IMR-90 (cell line): ENCODE data around the gene RXFP2. TPM values are rescaled to one million over a fixed set of nuclear protein-coding genes. Genes with fewer than 3 reads are reported as not detected.

Experiments
- ATAC-seq: fragments of 200-7000 bp; cut with Tn5 transposase; 2 replicates; pipeline ENCODE4 v1.9.1; 2020; ENCODE audit warnings: low read depth, mild to moderate bottlenecking, moderate library complexity
- BruUV-seq: library from RNA; stranded (reverse); fragments of 400-500 nt; replicated peaks from 2 replicates; lab custom pipeline; 2021; lab: Mats Ljungman, UMichigan
- CTCF ChIA-PET: fragments of 300-600 bp; formaldehyde crosslinking; extraction: SDS; loops from one replicate; lab custom pipeline; 2021; ENCODE audit warnings: antibody characterized with exemption; lab: Yijun Ruan, JAX
- POLR2A ChIA-PET: fragments of 300-600 bp; sonication (Branson Sonifier 250); formaldehyde crosslinking; loops from one replicate; lab custom pipeline; 2022; ENCODE audit warnings: antibody characterized with exemption; ENCODE audit not compliant: unreplicated experiment; lab: Charles Lee
- DNase-seq: peaks from one replicate; pipeline ENCODE4 v3.0.0; 2013
- H2AFZ ChIP-seq: replicated peaks from 2 replicates; pipeline ENCODE3; 2013; ENCODE audit warnings: low read length, mild to moderate bottlenecking; ENCODE audit not compliant: poor library complexity
- H2AK5ac ChIP-seq: 2 replicates; pipeline ENCODE4 v1.6.1; 2013; ENCODE audit warnings: low read depth, low read length, inconsistent platforms
- H2AK9ac ChIP-seq: replicated peaks from 2 replicates; pipeline ENCODE3; 2013; ENCODE audit warnings: mild to moderate bottlenecking, low read depth, low read length, moderate library complexity; ENCODE audit not compliant: poor library complexity
- H2BK120ac ChIP-seq: 2 replicates; pipeline ENCODE4 v1.6.1; 2013; ENCODE audit warnings: low read depth, low read length, inconsistent platforms
- H2BK15ac ChIP-seq: 3 replicates; pipeline ENCODE4 v1.6.1; 2013; ENCODE audit warnings: low read depth, low read length, inconsistent platforms
- H2BK20ac ChIP-seq: 2 replicates; pipeline ENCODE4 v1.6.1; 2013; ENCODE audit warnings: low read depth, mild to moderate bottlenecking, inconsistent platforms, low read length, moderate library complexity
- H2BK5ac ChIP-seq: 2 replicates; pipeline ENCODE4 v1.6.1; 2013; ENCODE audit warnings: mild to moderate bottlenecking, low read depth, low read length, inconsistent platforms; ENCODE audit not compliant: poor library complexity, severe bottlenecking
- H3K14ac ChIP-seq: replicated peaks from 2 replicates; pipeline ENCODE4 v1.6.1; 2013; ENCODE audit warnings: low read depth, low read length, inconsistent platforms
- H3K18ac ChIP-seq: 2 replicates; pipeline ENCODE4 v1.6.1; 2013; ENCODE audit warnings: low read depth, low read length, control low read depth
- H3K23ac ChIP-seq: 2 replicates; pipeline ENCODE4 v1.6.1; 2013; ENCODE audit warnings: low read depth, low read length, inconsistent platforms
- H3K27ac ChIP-seq: 2 replicates; pipeline ENCODE4 v1.5.1; 2013; ENCODE audit warnings: mild to moderate bottlenecking, control low read depth, low read length; ENCODE audit not compliant: insufficient read depth
- H3K27me3 ChIP-seq: 2 replicates; pipeline ENCODE4 v1.6.1; 2013; ENCODE audit warnings: low read length; ENCODE audit not compliant: control insufficient read depth, insufficient read depth
- H3K36me3 ChIP-seq: 2 replicates; pipeline ENCODE4 v1.6.1; 2013; ENCODE audit warnings: low read length, mixed read lengths; ENCODE audit not compliant: control insufficient read depth, insufficient read depth
- H3K4ac ChIP-seq: 2 replicates; pipeline ENCODE4 v1.6.1; 2013; ENCODE audit warnings: low read depth, low read length, inconsistent platforms
- H3K4me1 ChIP-seq: 2 replicates; pipeline ENCODE4 v1.6.1; 2013; ENCODE audit warnings: low read length, mixed read lengths; ENCODE audit not compliant: control insufficient read depth, insufficient read depth
- H3K4me2 ChIP-seq: 2 replicates; pipeline ENCODE4 v1.6.1; 2013; ENCODE audit warnings: low read depth, mild to moderate bottlenecking, control low read depth, low read length, moderate library complexity
- H3K4me3 ChIP-seq: 2 replicates; pipeline ENCODE4 v1.5.1; 2013; ENCODE audit warnings: low read depth, mild to moderate bottlenecking, control low read depth, low read length, moderate library complexity; ENCODE audit not compliant: insufficient read depth
- H3K56ac ChIP-seq: 2 replicates; pipeline ENCODE4 v1.6.1; 2013; ENCODE audit warnings: low read length, inconsistent platforms; ENCODE audit not compliant: insufficient read depth; ENCODE audit errors: extremely low read depth
- H3K79me1 ChIP-seq, 2 experiments: 2 replicates each; pipeline ENCODE4 v1.6.1; 2013; ENCODE audit warnings: low read length in 2 of 2, inconsistent platforms in 1 of 2, low read depth in 1 of 2
- H3K9ac ChIP-seq: 2 replicates; pipeline ENCODE4 v1.6.1; 2013; ENCODE audit warnings: low read depth, low read length, control low read depth
- H3K9me1 ChIP-seq: 2 replicates; pipeline ENCODE4 v1.6.1; 2013; ENCODE audit warnings: low read length, inconsistent platforms; ENCODE audit not compliant: insufficient read depth
- H3K9me3 ChIP-seq: 2 replicates; pipeline ENCODE4 v1.6.1; 2013; ENCODE audit warnings: low read length; ENCODE audit not compliant: control insufficient read depth, insufficient read depth
- H4K20me1 ChIP-seq: 2 replicates; pipeline ENCODE4 v1.6.1; 2013; ENCODE audit warnings: low read length, inconsistent platforms; ENCODE audit not compliant: insufficient read depth
- H4K5ac ChIP-seq: 2 replicates; pipeline ENCODE4 v1.6.1; 2013; ENCODE audit warnings: mild to moderate bottlenecking, low read depth, low read length, control low read depth
- H4K8ac ChIP-seq, 2 experiments: 2 replicates each; pipeline ENCODE4 v1.6.1; 2013; ENCODE audit warnings: low read depth in 2 of 2, low read length in 2 of 2, control low read depth in 1 of 2, inconsistent platforms in 1 of 2
- H4K91ac ChIP-seq: 2 replicates; pipeline ENCODE4 v1.6.1; 2013; ENCODE audit warnings: low read depth, low read length, inconsistent platforms; ENCODE audit not compliant: insufficient read depth
- BHLHE40 ChIP-seq: fragments of 150-350 bp; IDR thresholded peaks from 2 replicates; pipeline ENCODE4 v1.6.1; 2016; ENCODE audit warnings: mild to moderate bottlenecking, low read depth, low read length
- SMC3 ChIP-seq: fragments of 150-350 bp; IDR thresholded peaks from 2 replicates; pipeline ENCODE4 v1.6.1; 2016; ENCODE audit warnings: low read depth, mild to moderate bottlenecking, antibody characterized with exemption, low read length, moderate library complexity
- WGBS, 2 experiments: methylation state at CpG; one replicate each; pipeline versions ENCODE4 v1.1.5 to v1.1.7; 2013; ENCODE audit warnings: missing lambda C conversion rate in 2 of 2; ENCODE audit not compliant: insufficient read length in 1 of 2; ENCODE audit errors: extremely low coverage in 2 of 2; 5-methylcytosine and 5-hydroxymethylcytosine counted together
- dilution Hi-C: fragments of 300-500 bp; cut with HindIII; formaldehyde crosslinking; loops from one replicate; pipeline ENCODE4 v1.14.3; 2018; ENCODE audit warnings: low sequenced_read_pairs; ENCODE audit not compliant: unreplicated experiment
- in situ Hi-C: fragments of 300-500 bp; cut with MboI; formaldehyde crosslinking; loops from 3 replicates; pipeline ENCODE4 v1.14.3; 2019; ENCODE audit warnings: low sequenced_read_pairs, inconsistent platforms, mixed read lengths
- intact Hi-C: fragments of 100-400 bp; cut with micrococcal nuclease; formaldehyde crosslinking; loops from 2 replicates; pipeline ENCODE4 v1.10.0; 2022
- polyA plus RNA-seq, 3 experiments: library from polyadenylated mRNA; depleted of rRNA; stranded (reverse); fragments of >200 nt; gene quantifications; 2 replicates each; pipeline ENCODE4 v1.2.3, GENCODE V29; 2012; ENCODE audit warnings: low replicate concordance in 1 of 3
- total RNA-seq: library from RNA; depleted of rRNA; stranded (reverse); fragments of >200 nt; gene quantifications from 2 replicates; pipeline ENCODE4 v1.2.3, GENCODE V29; 2012

The RXFP2 gene
- total and polyA plus RNA-seq, 2 of the 4 experiments (the other 2 are of a cell fraction), result not detected

- H2BK15ac ChIP-seq, result no peak overlapping the region
- H3K9me1 ChIP-seq, result no peaks in the 10 kb centered on the region
- H4K20me1 ChIP-seq, result no peaks in the 10 kb centered on the region
- CTCF ChIA-PET, result no interaction called here
- H3K36me3 ChIP-seq, result no peaks in the 10 kb centered on the region
- no peaks in the 10 kb centered on the region for H3K4me1 ChIP-seq
- no peak overlapping the region for H4K8ac ChIP-seq
- H3K14ac ChIP-seq, result no peak overlapping the region
- H2BK5ac ChIP-seq, result no peak overlapping the region
- in situ Hi-C loops (no loop called here), intact Hi-C loops (no loop called here), dilution Hi-C loops (no loop called here)
- H4K91ac ChIP-seq, result no peak overlapping the region
- no peak overlapping the region for H3K4ac ChIP-seq
- POLR2A ChIA-PET, result no interaction called here
- H3K27me3 ChIP-seq, result peaks cover 4% of the 10 kb centered on the region
- no peak overlapping the region for H2AFZ ChIP-seq
- no peaks in the 10 kb centered on the region for H3K9me3 ChIP-seq
- H2AK9ac ChIP-seq, result no peak overlapping the region
- DNase-seq (no peak), ATAC-seq (no peak)
- no peaks in the 10 kb centered on the region for H3K79me1 ChIP-seq
- no peak overlapping the region for H3K4me2 ChIP-seq
- no peak overlapping the region for H3K23ac ChIP-seq
- no TSS peak for BruUV-seq
- WGBS, 2 experiments, result no CpG with 5 or more reads among the region's 3 CpGs
- H3K27ac ChIP-seq, result no peak overlapping the region
- no peak overlapping the region for H3K4me3 ChIP-seq
- H4K5ac ChIP-seq, result no peak overlapping the region
- H3K9ac ChIP-seq, result no peak overlapping the region
- no peak for TF ChIP-seq BHLHE40
- no peak for TF ChIP-seq SMC3
- no peak overlapping the region for H3K56ac ChIP-seq
- H2BK120ac ChIP-seq, result no peak overlapping the region
- H2AK5ac ChIP-seq, result no peak overlapping the region
- no peak overlapping the region for H2BK20ac ChIP-seq
- no peak overlapping the region for H3K18ac ChIP-seq
These were observed 20.1 kb upstream of the RXFP2 start for GRCh38 chr13:31719214-31719613.
